ENCODE results near the gene TMIGD2.
"Not testable (repeated sequence)": the region's sequence is repeated elsewhere in the genome, so short reads cannot be mapped to it uniquely, and the experiment has no call there.

Gene TMIGD2

DNA sequence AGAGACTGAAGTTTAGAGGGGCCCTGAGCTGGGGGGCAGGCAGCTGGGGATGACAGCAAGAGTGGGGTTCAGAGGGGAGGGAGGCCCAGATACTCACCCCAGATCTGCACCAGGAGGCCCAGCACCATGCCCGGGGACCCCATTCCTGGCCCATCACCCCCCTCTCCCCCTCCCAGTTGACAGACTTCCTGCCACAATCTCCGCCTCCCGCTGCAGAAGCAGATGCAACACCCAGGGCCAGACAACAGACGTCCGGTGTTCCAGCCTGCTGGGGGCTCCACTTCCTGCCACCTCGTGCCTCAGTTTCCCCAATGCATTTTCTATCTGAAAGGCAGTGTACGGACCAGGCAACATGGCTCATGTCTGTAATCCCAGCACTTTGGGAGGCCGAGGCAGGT is at the start of gene TMIGD2:
TSS of gene TMIGD2 (minus strand) at position 147 of the 398 bp plus-strand sequence. CDS start at position 143, 4 bp downstream.
- no peak for DNase-seq (ENCODE audit: low spot score)

- no peak for DNase-seq (ENCODE audit: low spot score)
These were observed 48.5 kb upstream of the TMIGD2 start for GRCh38 chr19:4350726-4351125.

- no peak for DNase-seq (ENCODE audit: low spot score)
These were observed 47.9 kb upstream of the TMIGD2 start for GRCh38 chr19:4350111-4350510.

GRCh38 chr19:4349225-4349624 is 47.0 kb upstream of the TMIGD2 start:
- DNase-seq (ENCODE audit: low spot score), result peak; percentile 6

DNA sequence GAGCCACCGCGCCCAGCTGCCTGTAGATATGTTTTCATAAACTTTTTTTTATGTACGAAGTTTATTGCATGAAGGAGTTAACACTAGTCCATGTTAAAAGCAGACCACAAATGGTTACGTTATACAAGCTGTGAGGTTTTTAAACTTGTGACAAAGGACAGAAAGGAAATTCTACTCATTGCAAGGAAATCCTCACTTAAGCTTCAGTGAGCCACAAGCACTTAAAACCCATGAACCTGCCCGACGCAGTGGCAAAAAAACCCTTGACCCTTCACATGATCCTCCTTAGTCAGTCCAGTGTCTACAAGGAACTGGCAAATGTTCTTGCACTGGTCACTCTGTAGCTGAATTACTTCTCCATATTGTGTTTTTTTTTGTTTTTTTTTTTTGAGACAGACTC is 45.3 kb upstream of the TMIGD2 start:
- no peak for DNase-seq (ENCODE audit: low spot score)

- no peak for DNase-seq (ENCODE audit: low spot score)
These were observed 43.8 kb upstream of the TMIGD2 start for GRCh38 chr19:4346020-4346383.

DNA sequence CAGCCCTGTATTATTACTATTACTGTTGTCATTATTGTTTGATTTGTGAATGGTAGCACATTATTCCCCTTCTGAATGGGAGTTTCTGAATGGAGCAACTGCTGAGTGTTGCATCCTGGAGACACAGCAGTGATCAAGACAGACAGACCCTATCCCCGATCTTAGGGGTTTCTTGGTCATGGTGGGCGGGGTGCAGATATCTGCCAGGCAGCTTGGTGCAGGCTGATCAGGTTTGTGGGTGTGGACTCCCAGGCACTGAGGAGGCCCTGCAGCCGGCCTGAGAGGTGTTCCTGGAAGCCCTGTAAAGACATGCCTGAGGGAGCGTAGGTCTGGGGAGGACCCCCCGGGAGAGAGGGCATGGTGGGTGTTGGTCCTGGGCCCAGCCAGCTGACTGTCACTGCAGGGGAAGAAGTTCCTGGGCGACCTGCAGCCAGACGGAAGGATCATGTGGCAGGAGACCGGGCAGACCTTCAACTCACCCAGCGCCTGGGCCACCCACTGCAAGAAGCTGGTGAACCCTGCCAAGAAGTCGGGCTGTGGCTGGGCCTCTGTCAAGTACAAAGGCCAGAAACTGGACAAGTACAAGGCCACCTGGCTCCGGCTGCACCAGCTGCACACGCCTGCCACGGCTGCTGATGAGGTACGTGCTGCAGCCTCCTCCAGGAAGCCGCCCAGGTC is 43.3 kb upstream of the TMIGD2 start:
- DNase-seq (ENCODE audit: low spot score), result no peak

DNA sequence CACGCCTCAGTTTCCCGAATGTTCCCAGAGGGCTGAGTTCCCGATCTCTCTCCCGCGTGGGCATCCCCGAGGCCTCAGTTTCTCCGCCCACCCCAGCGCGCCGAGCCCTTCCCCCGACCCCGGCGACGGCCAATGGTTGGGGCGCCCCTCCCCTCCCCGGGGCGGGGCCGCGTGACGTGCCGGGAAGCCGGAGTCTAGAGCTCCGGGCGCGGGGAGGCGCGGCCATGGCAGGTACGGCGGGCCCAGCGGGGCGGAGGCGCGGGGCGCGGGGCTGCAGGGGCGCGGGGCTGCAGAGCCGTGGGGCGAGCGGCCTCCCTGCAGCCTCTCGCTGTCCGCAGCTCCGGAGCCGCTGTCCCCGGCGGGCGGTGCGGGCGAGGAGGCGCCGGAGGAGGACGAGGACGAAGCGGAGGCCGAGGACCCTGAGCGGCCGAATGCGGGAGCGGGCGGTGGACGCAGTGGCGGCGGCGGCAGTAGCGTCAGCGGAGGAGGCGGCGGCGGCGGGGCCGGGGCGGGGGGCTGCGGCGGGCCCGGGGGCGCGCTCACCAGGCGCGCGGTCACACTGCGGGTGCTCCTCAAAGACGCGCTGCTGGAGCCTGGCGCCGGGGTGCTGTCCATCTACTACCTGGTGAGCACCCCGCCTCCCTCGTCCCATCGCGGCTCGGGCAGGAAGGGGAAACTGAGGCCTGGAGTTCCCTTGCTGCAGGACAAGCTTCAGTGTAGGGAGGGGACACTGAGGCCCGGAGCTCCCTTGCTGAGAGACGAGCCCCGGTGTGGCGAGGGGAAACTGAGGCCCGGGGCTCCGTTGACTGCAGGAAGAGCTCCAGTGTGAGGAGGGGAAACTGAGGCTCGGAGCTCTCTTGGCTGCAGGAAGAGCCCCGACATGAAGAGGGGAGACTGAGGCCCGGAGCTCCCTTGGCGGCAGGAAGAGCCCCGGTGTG is 41.5 kb upstream of the TMIGD2 start, which contains the start of gene MPND:
TSS of gene MPND (plus strand) at position 193 of the 938 bp plus-strand sequence. CDS start at position 225, 32 bp downstream.
- DNase-seq (ENCODE audit: low spot score), result peak; percentile 95

- DNase-seq (ENCODE audit: low spot score), result peak; percentile 100
These were observed 40.6 kb upstream of the TMIGD2 start for GRCh38 chr19:4342615-4343369.

- DNase-seq (ENCODE audit: low spot score), result no peak
These were observed 40.1 kb upstream of the TMIGD2 start for GRCh38 chr19:4342314-4342614.

DNA sequence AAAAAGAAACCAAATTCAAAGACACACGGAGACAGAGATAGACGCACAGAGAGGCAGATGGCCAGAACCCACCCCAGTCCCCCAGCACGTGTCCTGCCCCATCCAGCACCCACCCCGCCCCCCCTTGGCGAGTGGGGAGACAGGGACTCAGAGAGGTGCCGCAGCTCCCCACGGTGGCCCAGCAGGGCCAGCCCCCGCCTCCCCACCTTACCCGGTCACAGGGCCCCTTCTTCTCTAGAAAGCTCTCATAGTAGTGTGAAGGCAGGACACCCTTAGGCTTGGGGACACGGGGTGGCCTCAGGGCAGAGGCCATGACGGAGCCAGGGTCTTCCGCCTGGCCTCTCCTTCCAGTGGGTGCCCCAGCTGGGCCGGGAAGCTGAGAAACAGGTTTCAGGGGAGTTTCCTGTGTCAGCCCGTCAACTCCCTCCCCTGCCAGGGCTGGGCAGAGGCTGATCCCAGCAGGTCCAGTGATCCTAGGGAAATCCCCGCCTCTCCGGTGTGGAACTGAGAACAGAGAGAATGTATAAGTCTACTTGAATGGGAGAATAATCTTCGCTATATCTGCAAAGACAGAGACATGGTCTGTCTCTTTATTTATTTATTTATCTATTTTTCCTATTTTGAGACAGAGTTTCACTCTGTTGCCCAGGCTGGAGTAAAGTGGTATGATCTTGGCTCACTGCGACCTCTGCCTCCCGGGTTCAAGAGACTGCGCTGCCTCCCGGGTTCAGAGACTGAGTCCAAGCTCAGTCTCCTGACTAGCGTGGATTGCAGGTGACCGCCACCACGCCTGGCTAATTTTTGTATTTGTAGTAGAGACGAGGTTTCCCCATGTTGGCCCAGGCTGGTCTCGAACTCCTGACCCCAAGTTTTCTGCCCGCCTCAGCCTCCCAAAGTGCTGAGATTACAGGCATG is 36.5 kb upstream of the TMIGD2 start, which contains the start of gene STAP2:
TSS of gene STAP2 (minus strand) at position 387 of the 915 bp plus-strand sequence. CDS start at position 313, 74 bp downstream.
- no peak for DNase-seq (ENCODE audit: low spot score)

DNA sequence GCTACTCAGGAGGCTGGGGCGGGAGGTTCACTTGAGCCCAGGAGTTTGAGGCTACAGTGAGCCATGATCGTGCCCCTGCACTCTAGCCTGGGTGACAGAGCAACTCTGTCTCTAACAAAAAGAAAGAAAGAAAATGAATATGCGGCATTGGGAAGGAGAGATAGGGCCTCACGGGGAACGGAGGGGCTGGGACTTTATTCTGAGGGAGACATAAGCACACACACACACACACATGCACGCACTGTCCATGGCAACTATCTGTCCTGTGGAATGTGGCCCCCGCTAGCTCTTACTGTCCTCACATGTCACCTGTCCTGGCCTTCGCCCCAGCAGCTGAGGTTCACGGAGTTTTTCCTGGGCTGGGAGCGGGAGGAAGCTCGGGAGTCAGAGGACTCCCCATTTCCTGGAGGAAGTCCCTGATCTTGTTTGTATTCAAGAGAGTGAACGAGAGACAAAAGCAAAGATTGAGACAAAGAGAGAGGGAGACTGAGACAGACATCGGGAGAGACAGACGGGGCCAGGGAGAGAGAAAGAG is 35.8 kb upstream of the TMIGD2 start:
- DNase-seq (ENCODE audit: low spot score), result no peak

DNA sequence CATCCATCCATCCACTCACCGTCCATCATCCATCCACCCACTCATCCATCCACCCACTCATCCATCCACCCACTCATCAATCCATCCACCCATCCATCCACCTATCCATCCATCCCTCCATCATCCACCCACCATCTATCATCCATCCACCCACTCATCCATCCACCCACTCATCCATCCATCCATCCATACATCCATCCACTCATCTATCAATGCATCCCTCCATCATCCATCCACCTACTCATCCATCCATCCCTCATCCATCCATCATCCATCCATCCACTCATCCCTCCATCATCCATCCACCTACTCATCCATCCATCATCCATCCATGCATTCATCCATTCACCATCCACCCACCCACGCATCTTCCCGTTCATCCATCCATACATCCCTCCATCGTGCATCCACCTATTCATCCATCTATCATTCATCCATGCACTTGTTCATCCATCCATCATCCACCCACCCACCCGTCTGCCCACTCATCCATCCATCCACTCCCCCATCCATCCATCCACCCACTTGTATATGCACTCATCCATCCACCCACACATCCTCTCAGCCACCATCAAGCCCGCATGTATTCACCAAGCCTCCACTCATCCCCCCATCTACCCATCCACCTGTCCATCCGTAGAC is 32.9 kb upstream of the TMIGD2 start:
- no peak for DNase-seq (ENCODE audit: low spot score)

DNA sequence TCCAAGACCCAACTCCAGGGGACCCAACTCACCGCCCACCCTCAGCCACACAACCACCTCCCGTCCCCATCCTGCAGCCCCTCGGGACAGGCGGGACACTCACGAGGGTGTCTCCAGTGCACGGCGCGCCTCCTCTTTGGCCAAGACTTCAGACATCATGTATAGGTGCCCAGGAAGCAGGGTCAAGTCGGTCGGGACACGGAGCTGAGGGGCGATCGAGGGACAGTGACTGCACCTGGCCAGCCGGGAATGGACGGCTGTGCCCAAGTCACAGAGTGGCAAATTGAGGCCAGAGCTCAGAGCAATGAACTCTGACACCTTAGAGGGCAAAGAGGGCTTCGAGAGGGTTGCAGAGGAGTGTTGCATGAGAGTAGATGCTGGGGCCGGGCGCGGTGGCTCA is 27.7 kb upstream of the TMIGD2 start:
- DNase-seq (ENCODE audit: low spot score), result no peak

GRCh38 chr19:4328991-4329681 is 26.9 kb upstream of the TMIGD2 start:
- not testable (repeated sequence) for DNase-seq (ENCODE audit: low spot score)

DNA sequence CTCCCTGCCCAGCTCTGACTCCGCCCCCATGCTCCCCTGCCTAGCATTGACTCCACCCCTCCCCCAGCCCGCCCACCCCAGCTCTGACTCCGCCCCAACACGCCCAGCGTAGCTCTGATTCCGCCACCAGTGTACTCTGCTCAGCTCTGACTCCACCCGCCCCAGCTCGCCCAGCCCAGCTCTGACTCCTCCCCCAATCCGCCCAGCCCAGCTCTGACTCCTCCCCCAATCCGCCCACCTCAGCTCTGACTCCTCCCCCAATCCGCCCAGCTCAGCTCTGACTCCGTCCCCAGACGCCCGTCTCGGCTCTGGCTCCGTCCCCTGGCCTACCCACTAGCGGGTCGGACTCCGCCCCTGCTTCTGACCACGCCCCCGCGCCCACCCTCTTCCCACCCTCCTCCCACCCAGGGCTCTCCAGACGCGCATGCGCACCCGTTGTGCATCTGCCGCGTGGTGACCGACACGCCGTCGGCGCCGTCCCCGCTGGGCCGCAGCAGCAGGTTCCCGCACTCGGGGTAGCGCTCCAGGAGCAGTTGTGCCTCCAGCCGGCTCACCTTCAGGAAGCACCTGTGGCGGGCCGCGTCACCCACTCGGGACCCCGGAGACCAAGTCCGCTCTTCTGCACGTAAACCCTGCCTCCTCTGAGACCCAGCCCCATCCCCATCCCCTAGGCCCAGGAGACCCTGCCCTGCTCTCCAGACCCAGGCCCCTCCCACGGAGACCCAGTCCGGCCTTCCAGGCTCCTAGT is 26.2 kb upstream of the TMIGD2 start:
- DNase-seq (ENCODE audit: low spot score), result peak; percentile 98

DNA sequence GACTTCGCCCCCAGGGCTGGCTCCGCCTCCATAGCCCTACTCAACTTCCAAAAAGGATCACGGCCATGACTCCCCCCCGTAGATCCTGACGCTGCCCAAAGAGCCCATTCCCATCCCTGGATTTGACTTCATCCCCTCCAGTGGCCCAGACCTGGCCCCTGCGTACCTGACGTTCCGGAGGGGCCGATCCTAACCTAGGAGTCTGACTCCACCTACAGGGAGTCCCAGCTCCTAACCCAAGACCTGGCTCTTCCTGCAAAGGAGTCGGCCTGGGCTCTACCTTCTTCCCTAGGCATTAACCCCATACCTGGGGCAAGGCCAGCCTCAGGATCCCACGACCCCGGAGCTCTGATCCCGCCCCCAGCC is 25.7 kb upstream of the TMIGD2 start:
- DNase-seq (ENCODE audit: low spot score), result no peak

DNA sequence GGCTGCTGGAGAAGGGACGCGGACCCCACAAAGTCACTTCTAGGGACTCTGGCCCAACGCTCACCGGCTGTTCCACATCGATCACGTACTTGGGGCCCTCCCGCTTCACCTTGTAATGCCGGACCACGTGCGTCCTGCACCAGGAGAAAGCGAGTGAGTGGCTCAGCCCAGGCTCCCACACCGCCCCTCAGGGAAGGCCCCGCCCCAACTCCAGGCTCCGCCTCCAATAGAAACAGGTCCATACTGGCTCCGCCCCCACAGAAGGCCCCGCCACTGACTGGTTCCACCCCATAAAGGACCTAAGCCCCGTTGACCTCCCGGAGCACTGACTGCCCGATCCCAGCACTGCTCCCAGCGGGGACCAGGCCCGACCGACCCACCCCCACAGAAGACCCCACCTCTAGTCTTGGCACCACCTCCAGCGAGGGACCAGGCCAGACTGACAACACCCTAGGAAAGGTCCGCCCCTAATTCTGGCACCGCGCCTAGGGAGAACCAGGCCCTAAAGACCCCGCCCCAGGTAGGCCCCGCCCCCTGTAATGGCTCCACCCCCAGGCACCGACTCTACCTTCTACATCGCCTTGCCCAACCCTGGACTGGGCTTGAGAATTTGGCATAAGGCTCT is 25.2 kb upstream of the TMIGD2 start:
- peak; percentile 72 for DNase-seq (ENCODE audit: low spot score)

GRCh38 chr19:4326837-4327251 is 24.7 kb upstream of the TMIGD2 start:
- no peak for DNase-seq (ENCODE audit: low spot score)
